ENCODE measurements around the gene VPS8. TPM values are rescaled to one million over a fixed set of nuclear protein-coding genes. Genes with fewer than 3 reads are reported as not detected.

VPS8 gene
- total RNA-seq, 2 experiments from 2014 or later, result 20.0 to 22.9 TPM

DNA sequence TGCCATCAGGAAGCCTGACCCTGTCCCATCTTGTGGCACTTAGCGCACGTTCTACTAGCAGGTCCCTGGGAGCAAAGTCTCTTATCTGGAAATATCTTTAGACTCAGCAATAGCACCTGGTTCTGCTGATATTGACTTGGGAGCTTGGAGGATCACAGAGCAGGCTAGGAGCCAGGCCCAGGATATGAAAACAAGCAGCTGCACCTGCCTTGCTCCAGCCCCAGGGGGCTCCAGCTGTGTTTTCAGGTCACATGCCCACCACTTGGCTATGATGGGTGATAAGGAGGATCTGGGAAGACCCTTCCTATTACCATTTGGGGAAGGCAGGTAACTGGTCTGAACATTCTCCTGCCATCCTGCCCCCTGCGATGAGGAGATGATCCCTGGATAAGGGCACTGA is 253.1 kb downstream of the VPS8 start:
- no peaks in the 10 kb centered on the region for H3K36me3 Mint-ChIP-seq
- no peaks in the 10 kb centered on the region for H3K4me1 Mint-ChIP-seq
- H3K4me3 Mint-ChIP-seq, result no peak overlapping the region
- H3K9me3 Mint-ChIP-seq, result peaks cover 11% of the 10 kb centered on the region
- no peak for DNase-seq
- H3K27me3 Mint-ChIP-seq, result no peaks in the 10 kb centered on the region
- H3K27ac Mint-ChIP-seq, result no peak overlapping the region

- no peak overlapping the region for H3K4me3 Mint-ChIP-seq
- DNase-seq, result no peak
- H3K9me3 Mint-ChIP-seq, result peaks cover 4% of the 10 kb centered on the region
- no peak overlapping the region for H3K27ac Mint-ChIP-seq
- no peaks in the 10 kb centered on the region for H3K36me3 Mint-ChIP-seq
- no peaks in the 10 kb centered on the region for H3K27me3 Mint-ChIP-seq
- no peaks in the 10 kb centered on the region for H3K4me1 Mint-ChIP-seq
Measured at GRCh38 chr3:185066251-185066650, 254.3 kb downstream of the VPS8 start.

DNA sequence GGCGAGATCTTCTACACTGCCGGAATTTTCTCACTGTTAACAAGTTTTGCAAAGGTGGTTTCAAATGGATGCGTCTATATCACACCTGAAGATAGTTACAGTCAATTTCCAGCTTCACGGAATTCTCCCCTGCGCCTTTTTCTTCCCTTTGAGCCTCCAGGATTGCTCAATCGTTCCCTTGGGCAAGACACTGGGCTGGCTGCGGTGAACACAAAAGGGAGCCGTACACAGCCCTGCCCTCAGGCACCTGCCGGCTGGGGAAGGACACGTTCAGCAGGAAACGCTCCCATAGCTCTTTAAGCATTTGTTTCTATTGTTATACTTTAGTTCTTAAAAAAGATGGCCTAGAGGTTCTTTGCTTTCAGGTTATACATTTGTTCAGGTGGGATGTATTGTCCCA is 255.2 kb downstream of the VPS8 start:
- no peak for DNase-seq
- Mint-ChIP-seq H3K4me1 (no peaks in the 10 kb centered on the region), H3K27me3 (no peaks in the 10 kb centered on the region), H3K4me3 (no peak overlapping the region), H3K27ac (no peak overlapping the region), H3K36me3 (no peaks in the 10 kb centered on the region), H3K9me3 (no peaks in the 10 kb centered on the region)

- DNase-seq, result no peak
- Mint-ChIP-seq H3K27ac (no peak overlapping the region), H3K4me3 (no peak overlapping the region), H3K27me3 (peaks cover 1% of the 10 kb centered on the region), H3K9me3 (no peaks in the 10 kb centered on the region), H3K4me1 (no peaks in the 10 kb centered on the region), H3K36me3 (no peaks in the 10 kb centered on the region)
Measured at GRCh38 chr3:185069037-185070030, 257.4 kb downstream of the VPS8 start.

GRCh38 chr3:185070491-185071286 is 258.7 kb downstream of the VPS8 start:
- Mint-ChIP-seq H3K4me1 (no peaks in the 10 kb centered on the region), H3K9me3 (no peaks in the 10 kb centered on the region), H3K4me3 (no peak overlapping the region), H3K27me3 (peaks cover 10% of the 10 kb centered on the region), H3K27ac (no peak overlapping the region), H3K36me3 (no peaks in the 10 kb centered on the region)
- DNase-seq, result no peak

DNA sequence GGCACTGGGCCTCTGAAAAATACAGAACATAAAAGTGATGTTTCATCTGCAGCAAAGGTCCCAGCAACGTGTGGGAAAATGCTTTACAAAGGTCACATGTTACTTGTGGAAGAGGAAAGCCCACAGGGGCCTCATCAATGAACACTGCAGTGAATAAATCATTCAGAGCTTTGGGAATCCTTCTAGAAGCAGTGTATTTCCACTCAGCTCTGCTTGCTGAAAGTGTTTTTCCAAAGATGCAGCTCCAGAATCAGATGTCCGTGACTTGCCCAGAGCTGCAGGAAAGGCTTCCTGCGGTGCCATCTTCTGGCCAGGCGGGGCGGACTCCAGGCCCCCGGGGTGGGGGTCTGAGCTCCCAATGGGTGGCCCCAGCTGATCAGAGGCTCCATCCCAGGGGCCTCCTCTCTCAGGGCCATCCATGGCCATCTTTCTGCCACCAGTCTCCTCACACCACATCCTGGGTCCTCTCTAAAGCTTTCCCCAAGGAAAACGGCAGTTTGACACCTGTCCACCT is 259.4 kb downstream of the VPS8 start:
- Mint-ChIP-seq H3K36me3 (no peaks in the 10 kb centered on the region), H3K9me3 (no peaks in the 10 kb centered on the region), H3K27me3 (peaks cover 10% of the 10 kb centered on the region), H3K27ac (no peak overlapping the region), H3K4me1 (no peaks in the 10 kb centered on the region), H3K4me3 (no peak overlapping the region)
- no peak for DNase-seq

DNA sequence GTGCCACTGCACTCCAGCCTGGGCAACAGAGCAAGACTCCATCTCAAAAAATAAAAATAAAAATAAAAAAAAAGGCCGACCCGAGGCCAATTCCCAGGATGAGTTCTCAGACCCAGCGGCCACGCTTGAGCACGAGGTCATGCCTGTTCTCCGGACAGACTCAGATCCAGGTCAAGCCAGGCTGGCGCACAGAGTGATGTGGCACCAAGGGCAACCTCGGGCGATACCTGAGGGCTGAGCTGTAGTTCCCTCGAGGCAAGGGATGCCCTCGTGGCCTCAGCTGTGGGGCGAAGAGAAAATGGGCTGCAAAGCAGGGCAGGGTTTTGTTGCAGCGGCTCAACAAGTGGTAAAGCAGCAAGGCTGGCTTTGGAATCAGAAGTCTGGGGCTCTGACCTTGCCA is 263.6 kb downstream of the VPS8 start:
- no peaks in the 10 kb centered on the region for H3K36me3 Mint-ChIP-seq
- no peak for DNase-seq
- H3K27ac Mint-ChIP-seq, result no peak overlapping the region
- peaks cover 10% of the 10 kb centered on the region for H3K27me3 Mint-ChIP-seq
- no peaks in the 10 kb centered on the region for H3K4me1 Mint-ChIP-seq
- H3K4me3 Mint-ChIP-seq, result no peak overlapping the region
- no peaks in the 10 kb centered on the region for H3K9me3 Mint-ChIP-seq

DNA sequence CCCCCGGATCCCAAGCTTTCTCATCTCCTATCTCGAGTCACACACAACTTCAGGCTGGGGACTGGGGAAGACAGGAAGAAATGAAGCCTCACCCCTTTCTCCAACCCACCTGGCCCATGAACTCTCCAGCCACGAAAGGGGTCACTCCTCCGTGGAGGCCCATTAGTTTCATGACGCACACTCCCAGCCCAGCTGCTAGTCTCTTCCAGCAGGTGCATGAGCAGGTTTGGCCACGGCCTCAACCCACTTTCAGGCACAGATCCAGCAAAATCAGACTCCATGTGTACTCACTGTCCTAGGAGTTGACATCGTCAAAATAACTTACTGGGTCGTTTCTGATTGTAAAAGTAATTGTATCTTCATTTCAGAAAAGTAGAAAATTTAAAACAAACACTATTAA is 264.3 kb downstream of the VPS8 start:
- Mint-ChIP-seq H3K4me3 (no peak overlapping the region), H3K27ac (no peak overlapping the region), H3K27me3 (peaks cover 10% of the 10 kb centered on the region), H3K36me3 (no peaks in the 10 kb centered on the region), H3K4me1 (no peaks in the 10 kb centered on the region), H3K9me3 (no peaks in the 10 kb centered on the region)
- no peak for DNase-seq

DNA sequence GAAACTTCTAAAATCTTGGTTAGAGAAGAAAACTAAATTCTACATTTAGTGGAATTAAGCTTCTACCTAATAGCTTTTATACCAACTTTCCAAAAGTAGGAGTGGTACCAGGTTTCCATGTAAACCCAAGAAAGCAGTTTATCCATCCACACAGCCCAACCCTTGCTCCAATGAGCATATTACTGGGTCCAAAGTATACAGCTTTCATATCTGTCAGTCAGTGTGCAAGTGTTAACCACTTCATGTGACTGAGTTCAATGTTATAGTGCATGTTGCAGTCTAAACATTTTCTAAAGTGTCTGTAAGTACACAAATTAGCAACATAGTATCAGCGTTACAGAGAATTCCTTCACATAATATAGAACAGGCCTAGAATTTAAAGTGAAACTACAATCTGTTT is 267.7 kb downstream of the VPS8 start:
- Mint-ChIP-seq H3K4me1 (no peaks in the 10 kb centered on the region), H3K9me3 (no peaks in the 10 kb centered on the region)

GRCh38 chr3:185081521-185081920 is 269.6 kb downstream of the VPS8 start:
- DNase-seq, result no peak
- no peaks in the 10 kb centered on the region for H3K27me3 Mint-ChIP-seq
- no peaks in the 10 kb centered on the region for H3K9me3 Mint-ChIP-seq
- H3K36me3 Mint-ChIP-seq, result no peaks in the 10 kb centered on the region
- no peak overlapping the region for H3K27ac Mint-ChIP-seq
- no peaks in the 10 kb centered on the region for H3K4me1 Mint-ChIP-seq
- no peak overlapping the region for H3K4me3 Mint-ChIP-seq

More for the DNA sequence above, 267.7 kb downstream of the VPS8 start:
- Mint-ChIP-seq H3K27ac (no peak overlapping the region), H3K27me3 (peaks cover 5% of the 10 kb centered on the region), H3K4me3 (no peak overlapping the region), H3K36me3 (no peaks in the 10 kb centered on the region)
- no peak for DNase-seq

GRCh38 chr3:185082149-185082548 is 270.2 kb downstream of the VPS8 start:
- DNase-seq, result no peak
- H3K4me1 Mint-ChIP-seq, result no peaks in the 10 kb centered on the region
- H3K27ac Mint-ChIP-seq, result no peak overlapping the region
- no peaks in the 10 kb centered on the region for H3K27me3 Mint-ChIP-seq
- no peak overlapping the region for H3K4me3 Mint-ChIP-seq
- no peaks in the 10 kb centered on the region for H3K9me3 Mint-ChIP-seq
- H3K36me3 Mint-ChIP-seq, result no peaks in the 10 kb centered on the region

- no peak overlapping the region for H3K4me3 Mint-ChIP-seq
- H3K4me1 Mint-ChIP-seq, result no peaks in the 10 kb centered on the region
- H3K27me3 Mint-ChIP-seq, result no peaks in the 10 kb centered on the region
- no peak for DNase-seq
- no peaks in the 10 kb centered on the region for H3K36me3 Mint-ChIP-seq
- no peaks in the 10 kb centered on the region for H3K9me3 Mint-ChIP-seq
- H3K27ac Mint-ChIP-seq, result no peak overlapping the region
Measured at GRCh38 chr3:185082829-185083228, 270.9 kb downstream of the VPS8 start.

DNA sequence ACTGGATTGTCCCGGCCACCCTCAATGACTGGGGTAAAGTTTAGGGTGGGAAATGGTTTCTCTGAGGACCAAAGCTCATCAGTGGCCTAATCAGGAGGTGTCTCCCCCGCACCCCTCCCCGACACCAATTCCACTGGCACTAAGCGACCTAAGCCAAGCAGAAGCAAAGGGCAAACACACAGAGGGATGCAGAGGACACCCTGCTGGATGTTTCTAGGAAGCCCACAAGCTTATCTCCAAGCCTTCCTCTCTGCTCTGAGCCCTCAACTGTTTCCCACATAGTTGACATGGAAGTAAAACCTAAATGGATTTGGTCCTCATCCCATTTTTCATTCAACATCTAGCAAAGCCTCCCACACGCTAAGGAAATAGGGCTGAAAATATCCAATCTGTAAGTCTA is 272.4 kb downstream of the VPS8 start:
- Mint-ChIP-seq H3K27me3 (no peaks in the 10 kb centered on the region), H3K36me3 (no peaks in the 10 kb centered on the region), H3K9me3 (no peaks in the 10 kb centered on the region), H3K4me1 (no peaks in the 10 kb centered on the region), H3K4me3 (no peak overlapping the region), H3K27ac (no peak overlapping the region)
- DNase-seq, result no peak

GRCh38 chr3:185084901-185085300 is 272.9 kb downstream of the VPS8 start:
- Mint-ChIP-seq H3K9me3 (no peaks in the 10 kb centered on the region), H3K4me3 (no peak overlapping the region), H3K36me3 (no peaks in the 10 kb centered on the region), H3K27me3 (no peaks in the 10 kb centered on the region), H3K27ac (no peak overlapping the region), H3K4me1 (no peaks in the 10 kb centered on the region)
- no peak for DNase-seq

DNA sequence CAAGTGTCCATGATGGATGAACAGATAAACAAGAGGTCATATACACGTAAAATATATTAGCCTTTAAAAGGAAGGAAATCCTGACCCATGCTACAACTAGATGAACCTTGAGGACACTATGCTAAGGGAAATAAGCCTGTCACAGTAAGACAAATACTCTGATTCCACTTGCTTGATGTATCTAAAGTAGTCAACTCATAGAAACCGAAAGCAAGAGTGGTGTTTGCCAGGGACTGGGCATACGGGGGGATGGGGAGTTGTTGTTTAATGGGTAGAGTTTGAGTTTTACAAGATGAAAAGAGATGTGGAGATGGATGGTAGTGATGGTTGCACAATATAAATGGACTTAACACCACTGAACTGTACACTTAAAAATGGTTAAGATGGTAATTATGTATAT is 275.5 kb downstream of the VPS8 start:
- DNase-seq, result no peak
- no peaks in the 10 kb centered on the region for H3K9me3 Mint-ChIP-seq
- H3K36me3 Mint-ChIP-seq, result no peaks in the 10 kb centered on the region
- no peaks in the 10 kb centered on the region for H3K27me3 Mint-ChIP-seq
- no peaks in the 10 kb centered on the region for H3K4me1 Mint-ChIP-seq
- H3K27ac Mint-ChIP-seq, result no peak overlapping the region
- no peak overlapping the region for H3K4me3 Mint-ChIP-seq
